Glomerular visceral epithelial cell (primary cell): ENCODE results near the gene DNAJC2.
"Not testable (repeated sequence)": the region's sequence is repeated elsewhere in the genome, so short reads cannot be mapped to it uniquely, and the experiment has no call there.

Experiments used
- DNase-seq: peaks from one replicate; pipeline ENCODE4 v3.0.0-alpha.2; 2016; ENCODE audit errors: extremely low spot score

Gene DNAJC2

DNA sequence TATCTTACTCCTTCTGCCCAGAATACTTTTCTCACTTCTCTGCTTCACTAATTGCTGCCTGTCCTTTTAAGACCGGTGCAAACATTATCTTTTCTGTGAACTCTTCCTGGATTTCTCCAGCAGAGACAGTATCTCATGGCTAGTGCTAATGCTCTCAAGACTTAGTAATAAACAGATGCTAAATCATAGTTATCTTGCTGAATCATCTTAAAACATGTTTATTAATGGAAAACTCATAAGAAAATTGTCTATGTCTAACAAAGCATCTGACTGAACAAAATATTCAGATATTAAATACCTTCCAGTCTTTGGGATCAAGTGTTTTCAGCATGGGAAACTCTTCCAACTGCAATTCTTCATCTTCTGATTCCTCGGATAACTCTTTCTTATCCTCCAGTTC is 3.1 kb downstream of the DNAJC2 start:
- DNase-seq, result no peak

DNA sequence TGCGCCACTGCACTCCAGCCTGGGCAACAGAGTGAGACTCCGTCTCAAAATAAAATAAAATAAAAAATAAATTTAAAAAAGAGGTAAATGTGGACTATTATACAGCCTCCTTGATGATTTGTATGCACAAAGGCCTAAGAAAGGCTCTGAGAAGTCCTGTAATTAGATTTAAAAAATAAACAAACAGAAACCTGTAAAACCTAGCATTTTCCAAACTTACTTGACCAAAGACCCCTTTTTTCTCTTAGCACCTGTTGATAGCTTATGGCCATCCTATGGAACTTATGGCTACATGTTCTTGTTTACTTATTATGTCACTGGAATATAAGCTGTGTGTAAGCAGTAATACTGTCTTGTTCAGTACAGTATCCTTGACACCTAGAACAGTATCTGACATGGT is 5.7 kb downstream of the DNAJC2 start:
- DNase-seq, result no peak

DNA sequence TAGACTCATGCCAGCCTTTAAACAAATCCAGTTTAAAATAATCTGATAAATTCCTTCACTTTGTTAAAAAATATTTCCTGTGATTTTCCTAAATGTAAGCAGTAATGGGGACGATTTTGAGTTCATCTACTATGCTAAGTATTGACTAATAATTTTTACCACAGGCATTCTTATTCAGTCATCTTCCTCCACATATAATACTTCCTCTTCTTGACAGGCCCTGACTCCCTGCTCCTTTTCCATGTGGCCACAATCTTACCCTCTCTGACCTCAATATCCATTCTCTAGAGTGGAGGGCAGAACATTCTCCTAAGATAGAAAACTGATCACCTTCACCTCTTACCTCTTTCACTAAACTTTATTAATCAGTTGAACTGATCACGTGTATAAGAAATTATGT is 7.8 kb downstream of the DNAJC2 start:
- no peak for DNase-seq

- DNase-seq, result no peak
Measured at GRCh38 chr7:103325744-103326143, 18.8 kb downstream of the DNAJC2 start.

GRCh38 chr7:103317009-103317408 is 27.6 kb downstream of the DNAJC2 start:
- no peak for DNase-seq

- no peak for DNase-seq
Measured at GRCh38 chr7:103316380-103316941, 28.1 kb downstream of the DNAJC2 start.

GRCh38 chr7:103314852-103315251 is 29.7 kb downstream of the DNAJC2 start:
- DNase-seq, result no peak

- DNase-seq, result no peak
Measured at GRCh38 chr7:103307503-103308231, 36.9 kb downstream of the DNAJC2 start.

DNA sequence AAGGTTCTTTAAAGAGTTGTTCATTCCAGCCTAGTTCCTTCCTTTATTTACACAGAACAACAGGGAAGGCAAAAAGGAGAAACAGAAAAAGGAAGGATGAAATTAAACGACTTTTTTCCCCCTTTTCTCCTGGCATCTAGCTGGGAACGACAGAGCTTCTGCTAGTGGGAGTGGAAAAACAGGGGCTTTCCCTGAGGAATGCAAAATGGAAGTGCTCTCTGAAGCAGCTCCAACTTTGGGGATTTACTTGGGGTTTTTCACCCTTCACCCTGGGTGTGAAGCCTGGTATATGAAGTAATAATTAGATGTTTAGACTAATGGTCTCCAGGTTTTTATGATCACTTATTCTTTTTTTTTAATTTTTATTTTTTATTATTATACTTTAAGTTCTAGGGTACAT is 43.1 kb downstream of the DNAJC2 start:
- DNase-seq, result no peak

GRCh38 chr7:103299660-103300059 is 44.9 kb downstream of the DNAJC2 start:
- no peak for DNase-seq

DNA sequence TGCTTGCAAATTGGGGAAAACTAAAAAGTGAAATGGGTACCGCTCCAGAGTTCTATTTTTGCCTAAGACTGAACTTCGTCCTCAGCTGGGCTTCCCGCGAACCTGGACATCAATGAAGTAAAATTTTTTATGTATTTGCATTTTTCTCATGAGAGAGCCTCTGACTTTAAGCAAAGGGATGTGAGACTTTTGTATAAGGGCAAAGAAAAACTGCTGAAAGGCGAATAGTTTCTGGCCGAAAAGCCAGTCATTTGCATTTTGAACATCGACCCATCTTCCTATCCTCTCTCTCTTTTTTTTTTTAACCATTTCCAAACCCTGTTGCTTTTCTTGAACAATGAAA is 46.8 kb downstream of the DNAJC2 start:
- no peak for DNase-seq

GRCh38 chr7:103296901-103297836 is 47.4 kb downstream of the DNAJC2 start, which contains the start of gene PMPCB:
TSS of gene PMPCB (plus strand) at chr7:103297435. CDS start at chr7:103297460, 25 bp downstream.
- peak; percentile 91 for DNase-seq

- no peak for DNase-seq
Measured at GRCh38 chr7:103293526-103293925, 51.0 kb downstream of the DNAJC2 start.

GRCh38 chr7:103292122-103292521 is 52.4 kb downstream of the DNAJC2 start:
- DNase-seq, result no peak

GRCh38 chr7:103282802-103283427 is 61.7 kb downstream of the DNAJC2 start:
- not testable (repeated sequence) for DNase-seq

DNA sequence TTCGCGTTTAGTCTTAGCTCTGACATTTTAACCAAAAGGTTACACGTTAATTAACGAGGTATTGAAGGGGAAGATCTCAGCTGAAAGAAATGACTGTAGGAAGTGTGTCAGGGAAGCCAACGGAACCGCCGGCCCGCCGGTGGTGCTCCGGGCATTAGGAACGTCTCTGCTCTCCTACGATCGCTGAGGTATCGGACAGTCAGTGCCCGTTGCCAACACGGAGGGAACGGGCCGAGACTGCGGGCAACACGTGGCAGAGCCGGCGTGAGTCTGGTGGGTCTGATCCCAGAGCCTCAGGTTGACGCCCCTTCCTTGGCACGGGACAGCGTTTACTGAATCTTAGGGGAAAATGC is 63.8 kb downstream of the DNAJC2 start:
- DNase-seq, result peak; percentile 8

GRCh38 chr7:103279963-103280802 is 64.4 kb downstream of the DNAJC2 start:
- DNase-seq, result peak; percentile 82

GRCh38 chr7:103279636-103279962 is 65.0 kb downstream of the DNAJC2 start:
- DNase-seq, result peak; percentile 42

- DNase-seq, result not testable (repeated sequence)
Measured at GRCh38 chr7:103278195-103278594, 66.4 kb downstream of the DNAJC2 start.

DNA sequence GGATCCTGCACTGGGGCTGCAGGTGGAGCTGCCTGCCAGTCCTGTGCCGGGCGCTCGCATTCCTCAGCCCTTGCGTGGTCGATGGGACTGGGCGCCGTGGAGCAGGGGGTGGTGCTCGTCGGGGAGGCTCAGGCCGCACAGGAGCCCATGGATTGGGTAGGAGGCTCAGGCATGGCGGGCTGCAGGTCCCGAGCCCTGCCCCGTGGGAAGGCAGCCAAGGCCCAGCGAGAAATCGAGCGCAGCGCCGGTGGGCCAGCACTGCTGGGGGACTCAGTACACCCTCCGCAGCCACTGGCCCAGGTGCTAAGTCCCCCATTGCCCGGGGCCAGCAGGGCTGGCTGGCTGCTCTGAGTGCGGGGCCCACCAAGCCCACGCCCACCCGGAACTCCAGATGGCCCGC is 69.7 kb downstream of the DNAJC2 start:
- not testable (repeated sequence) for DNase-seq

DNA sequence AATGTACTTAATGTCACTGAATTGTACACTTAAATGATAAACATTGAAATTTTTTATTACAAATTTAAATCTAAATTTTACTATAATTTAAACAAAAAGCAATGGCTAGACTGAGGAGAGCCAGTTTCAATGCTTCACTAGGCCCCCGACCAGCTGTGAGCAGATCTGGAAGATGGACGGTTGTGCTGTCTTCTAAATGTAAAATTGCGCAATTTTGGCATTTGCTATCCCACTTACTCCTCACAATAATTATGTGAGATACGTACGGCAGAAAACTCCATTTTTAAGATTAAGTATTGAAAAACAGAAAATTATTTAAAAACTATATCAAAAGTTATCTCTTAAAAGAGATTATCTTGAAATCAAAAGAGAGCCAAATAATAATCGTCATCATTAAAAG is 71.2 kb downstream of the DNAJC2 start:
- DNase-seq, result not testable (repeated sequence)
